ENCODE data around the gene TMEM213.

DNA sequence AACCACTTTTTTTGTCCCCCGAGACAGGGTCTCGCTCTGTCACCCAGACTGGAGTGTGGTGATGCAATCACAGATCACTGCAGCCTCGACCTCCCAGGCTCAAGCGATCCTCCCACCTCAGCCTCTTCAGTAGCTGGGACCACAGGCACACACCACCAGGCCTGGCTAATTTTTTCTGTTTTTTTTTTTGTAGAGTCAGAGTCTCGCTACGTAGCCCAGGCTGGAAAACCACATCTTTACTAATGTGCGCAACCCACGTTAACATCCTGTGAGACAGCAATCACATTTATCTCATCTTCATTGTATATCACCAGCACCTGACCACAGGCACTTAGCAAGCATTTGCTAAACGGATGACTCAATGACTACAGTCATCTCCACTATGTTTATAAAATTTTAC, 78.0 kb downstream of the TMEM213 start:
- no peak for TF ChIP-seq POLR2A (IDR thresholded peaks at IDR 0.05)
- TF ChIP-seq, protein P1, sequence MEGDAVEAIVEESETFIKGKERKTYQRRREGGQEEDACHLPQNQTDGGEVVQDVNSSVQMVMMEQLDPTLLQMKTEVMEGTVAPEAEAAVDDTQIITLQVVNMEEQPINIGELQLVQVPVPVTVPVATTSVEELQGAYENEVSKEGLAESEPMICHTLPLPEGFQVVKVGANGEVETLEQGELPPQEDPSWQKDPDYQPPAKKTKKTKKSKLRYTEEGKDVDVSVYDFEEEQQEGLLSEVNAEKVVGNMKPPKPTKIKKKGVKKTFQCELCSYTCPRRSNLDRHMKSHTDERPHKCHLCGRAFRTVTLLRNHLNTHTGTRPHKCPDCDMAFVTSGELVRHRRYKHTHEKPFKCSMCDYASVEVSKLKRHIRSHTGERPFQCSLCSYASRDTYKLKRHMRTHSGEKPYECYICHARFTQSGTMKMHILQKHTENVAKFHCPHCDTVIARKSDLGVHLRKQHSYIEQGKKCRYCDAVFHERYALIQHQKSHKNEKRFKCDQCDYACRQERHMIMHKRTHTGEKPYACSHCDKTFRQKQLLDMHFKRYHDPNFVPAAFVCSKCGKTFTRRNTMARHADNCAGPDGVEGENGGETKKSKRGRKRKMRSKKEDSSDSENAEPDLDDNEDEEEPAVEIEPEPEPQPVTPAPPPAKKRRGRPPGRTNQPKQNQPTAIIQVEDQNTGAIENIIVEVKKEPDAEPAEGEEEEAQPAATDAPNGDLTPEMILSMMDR (IDR thresholded peaks at IDR 0.05): no peak
